NCI-H526 treated with DMSO at 0.1 percent for 48 hours (cell line): ENCODE measurements around the gene ELP2.

ENCODE experiments used
- DNase-seq: peaks from one replicate; lab custom pipeline; 2025; lab: John Stamatoyannopoulos, UW

ELP2 gene

GRCh38 chr18:36126668-36127067 is 3.0 kb upstream of the ELP2 start:
- no peak for DNase-seq

GRCh38 chr18:36127836-36128529 is 1.7 kb upstream of the ELP2 start:
- DNase-seq = no peak

DNA sequence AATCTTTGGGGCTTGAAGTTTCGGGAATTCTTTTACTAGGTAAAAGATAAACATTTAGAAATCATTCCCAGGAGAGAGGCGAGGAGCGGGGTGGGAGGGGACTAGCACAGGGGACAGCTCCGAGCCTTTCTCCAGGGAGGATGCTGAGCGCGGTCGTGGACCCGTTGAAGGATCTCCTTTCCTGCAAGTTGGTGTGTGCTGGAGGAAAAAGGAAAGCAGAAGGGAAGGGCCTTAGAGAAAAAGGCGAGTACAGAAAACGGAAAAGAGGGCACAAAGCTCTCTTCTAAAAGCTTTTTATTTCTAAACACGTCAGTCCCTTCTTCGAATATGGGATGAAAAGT is 1.2 kb upstream of the ELP2 start:
- DNase-seq = no peak

DNA sequence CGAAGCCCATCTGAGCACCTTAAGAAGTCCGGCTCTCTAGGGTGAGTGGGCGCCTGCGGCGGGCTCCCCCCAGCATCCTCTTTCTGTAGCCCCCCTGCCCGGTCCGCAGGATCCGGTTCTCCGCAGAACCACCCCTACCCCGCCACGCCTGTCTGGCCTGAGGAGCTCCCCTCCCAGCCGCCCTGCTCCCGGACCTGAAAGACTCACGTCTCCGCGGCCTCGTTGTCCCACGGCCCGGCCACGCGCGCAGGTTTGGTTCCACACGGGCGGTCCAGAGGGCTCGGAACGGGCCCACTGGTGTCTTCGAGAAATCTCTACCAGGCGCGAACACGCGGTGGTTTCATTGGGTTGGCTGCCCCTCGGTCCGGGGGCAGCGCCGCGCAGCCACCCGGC is 796 bp upstream of the ELP2 start:
- DNase-seq = no peak

DNA sequence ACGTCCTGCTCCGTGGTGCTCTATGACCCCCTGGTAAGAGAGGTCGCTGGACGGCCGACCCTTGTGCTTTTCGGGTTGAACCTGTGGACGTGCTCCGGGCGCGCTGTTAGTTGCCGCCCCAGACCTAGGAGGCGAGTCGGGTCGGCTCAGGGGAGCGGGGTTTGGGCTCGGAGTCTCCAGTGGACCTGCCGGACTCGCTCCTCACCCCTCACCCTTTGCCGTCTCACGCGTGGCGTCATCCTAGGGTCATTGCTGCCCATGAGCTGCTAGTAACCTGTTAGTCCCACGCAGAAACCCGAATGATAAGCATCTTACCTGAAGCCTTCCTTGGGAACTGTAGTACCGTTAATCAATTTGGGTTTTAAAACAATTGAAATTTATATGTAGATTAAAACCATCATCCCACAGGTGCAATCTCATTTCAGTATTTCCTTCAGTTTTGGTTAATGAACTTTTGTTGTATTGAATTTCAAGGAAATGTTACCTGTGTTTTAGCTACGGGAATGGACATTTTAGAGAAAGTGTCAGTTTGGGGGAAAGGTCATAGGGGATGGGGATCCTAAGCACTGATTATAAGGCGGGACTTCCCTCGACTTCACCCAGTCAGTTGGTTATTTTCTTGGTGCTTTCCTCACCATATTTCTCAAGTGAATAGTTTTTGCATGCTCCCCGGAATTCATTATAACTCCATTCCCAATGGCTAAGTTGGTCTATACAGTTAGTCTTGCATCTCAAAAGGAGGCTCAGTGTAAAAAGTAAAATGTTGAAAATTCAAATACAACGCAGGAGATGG is 536 bp downstream of the ELP2 start:
- no peak for DNase-seq

DNA sequence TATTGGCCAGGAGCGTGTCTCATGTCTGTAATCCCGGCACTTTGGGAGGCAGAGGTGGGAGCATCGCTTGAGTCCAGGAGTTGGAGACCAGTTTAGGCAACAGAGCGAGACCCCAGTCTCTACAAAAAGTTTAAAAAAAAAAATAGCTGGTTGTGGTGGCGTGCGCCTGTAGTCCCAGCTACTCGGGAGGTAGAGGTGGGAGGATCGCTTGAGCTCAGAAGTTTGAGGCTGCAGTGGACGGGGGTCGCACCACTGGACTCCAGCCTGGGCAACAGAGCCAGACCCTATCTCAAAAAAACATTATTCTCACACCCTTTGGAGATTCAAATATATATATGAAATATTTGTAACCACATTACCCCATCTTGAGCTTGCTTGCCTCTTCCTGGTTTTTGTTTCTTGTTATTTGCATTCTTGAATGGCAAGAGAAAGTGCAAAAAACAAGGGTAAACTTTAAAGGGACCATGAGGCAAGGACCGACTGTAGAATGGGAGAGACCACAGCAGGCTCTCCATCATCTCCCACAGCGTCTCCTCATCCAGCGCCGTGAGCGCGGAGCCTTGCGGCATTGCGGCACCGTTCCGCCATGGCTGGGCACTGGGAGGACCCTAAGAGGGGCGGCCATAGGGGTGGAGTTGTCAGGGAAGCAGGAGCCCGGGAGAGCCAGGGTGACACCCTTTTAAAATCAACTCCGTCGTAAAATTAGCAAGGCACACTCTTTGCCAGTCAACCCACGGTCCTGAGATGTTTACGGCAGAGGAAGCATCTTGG is 1.4 kb downstream of the ELP2 start:
- DNase-seq = no peak

DNA sequence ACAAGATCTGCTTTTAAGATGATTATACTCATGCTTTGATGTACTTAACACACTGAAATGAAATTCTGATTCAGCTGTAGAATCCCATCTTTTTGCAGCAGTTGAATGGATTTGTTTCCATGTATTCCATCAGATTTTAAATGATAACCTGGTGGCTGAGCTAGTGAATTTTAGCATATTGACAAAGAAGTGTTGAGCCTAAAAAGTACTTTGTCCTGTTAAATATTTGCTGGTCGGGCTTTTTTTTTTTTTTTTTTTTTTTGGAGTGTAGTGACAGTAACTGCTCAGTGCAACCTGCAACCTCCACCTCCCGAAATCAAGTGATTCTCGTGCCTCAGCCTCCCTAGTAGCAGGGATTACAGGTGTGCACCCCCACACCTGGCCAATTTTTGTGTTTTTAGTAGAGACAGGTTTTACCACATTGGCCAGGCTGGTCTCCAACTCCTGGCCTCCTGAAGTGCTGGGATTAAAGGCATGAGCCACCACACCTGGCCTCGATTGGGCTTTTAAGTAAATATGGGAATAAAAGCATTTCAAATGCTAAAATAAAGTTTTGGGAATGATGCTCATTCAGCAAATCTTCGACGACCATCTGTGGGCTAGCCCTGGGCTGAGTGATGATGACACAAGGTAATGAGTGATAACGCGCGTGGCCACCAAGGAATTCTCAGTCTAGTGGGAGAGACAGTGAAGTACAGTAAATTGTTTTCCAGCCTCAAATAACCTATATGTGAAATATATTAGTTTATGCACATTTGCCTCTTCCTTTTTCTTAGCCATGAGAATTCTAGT is 2.2 kb downstream of the ELP2 start:
- no peak for DNase-seq

DNA sequence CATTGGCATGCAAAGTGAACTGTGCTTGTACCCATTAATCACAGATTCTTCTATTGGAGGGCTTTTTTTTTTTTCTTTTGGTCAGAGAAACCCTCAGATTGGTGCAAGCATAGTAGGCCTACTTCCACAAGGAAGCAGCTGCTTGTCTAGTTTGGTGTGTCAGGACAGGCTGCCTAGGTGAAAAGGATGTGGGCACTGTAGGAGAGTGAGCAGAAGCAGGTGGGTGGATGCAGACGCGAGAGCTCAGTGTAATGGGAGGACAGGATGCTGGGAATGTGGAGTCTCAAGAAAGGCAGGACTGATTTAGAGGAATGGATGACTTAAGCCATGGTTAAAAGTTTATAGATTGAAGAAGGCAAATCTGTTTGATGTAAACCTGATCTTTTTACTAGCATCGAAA is 3.1 kb downstream of the ELP2 start:
- no peak for DNase-seq

GRCh38 chr18:36135264-36135663 is 5.6 kb downstream of the ELP2 start:
- no peak for DNase-seq

- DNase-seq = peak; percentile 8
These were observed 9.5 kb downstream of the ELP2 start for GRCh38 chr18:36139245-36139644.

DNA sequence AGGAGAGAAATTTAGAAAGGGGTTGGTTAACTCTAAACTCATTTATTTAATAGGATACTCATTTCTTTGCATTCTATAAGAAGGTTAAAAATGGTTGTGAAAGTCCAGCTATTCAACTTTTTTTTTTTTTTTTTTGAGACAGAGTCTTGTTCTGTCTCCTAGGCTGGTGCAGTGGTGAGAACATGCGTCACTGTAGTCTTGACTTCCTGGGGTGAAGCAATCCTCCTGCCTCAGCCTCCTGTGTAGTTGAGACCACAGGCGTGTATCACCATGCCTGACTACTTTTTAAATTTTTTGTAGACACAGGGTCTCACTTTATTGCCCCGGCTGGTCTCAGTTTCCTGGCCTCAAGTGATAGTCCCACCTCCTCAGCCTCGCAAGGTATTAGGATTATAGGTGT is 11.9 kb downstream of the ELP2 start:
- no peak for DNase-seq

DNA sequence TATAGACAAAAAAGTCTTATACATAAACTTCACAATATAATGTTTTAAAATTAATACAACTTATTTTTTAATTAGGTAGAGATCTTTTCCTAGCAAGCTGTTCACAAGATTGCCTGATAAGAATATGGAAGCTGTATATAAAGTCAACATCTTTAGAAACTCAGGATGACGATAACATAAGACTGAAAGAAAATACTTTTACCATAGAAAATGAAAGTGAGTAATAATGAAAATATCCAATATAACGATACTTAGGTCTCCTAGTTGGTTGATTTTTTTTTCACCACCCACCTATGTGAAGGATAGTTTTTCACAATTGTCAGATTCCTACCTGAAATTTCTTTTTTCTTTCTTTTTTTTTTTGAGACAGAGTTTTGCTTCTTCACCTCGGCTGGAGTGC is 13.1 kb downstream of the ELP2 start:
- no peak for DNase-seq

DNA sequence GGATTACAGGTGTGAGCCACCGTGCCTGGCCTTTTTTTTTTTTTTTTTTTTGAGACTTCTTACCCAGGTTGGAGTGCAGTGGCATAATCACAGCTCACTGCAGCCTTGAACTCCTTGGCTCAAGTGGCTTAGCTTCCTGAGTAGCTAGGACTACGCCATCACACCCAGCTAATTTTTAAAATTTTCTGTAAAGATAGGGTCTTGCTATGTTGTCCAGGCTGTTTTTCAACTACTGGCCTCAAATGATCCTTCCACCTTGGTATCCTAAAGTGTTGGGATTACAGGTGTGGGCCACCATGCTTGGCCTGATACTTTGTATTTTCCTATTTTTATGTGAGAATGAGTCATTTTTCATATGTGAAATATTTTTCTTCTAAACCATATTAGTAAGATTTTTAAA is 13.7 kb downstream of the ELP2 start:
- DNase-seq = no peak

DNA sequence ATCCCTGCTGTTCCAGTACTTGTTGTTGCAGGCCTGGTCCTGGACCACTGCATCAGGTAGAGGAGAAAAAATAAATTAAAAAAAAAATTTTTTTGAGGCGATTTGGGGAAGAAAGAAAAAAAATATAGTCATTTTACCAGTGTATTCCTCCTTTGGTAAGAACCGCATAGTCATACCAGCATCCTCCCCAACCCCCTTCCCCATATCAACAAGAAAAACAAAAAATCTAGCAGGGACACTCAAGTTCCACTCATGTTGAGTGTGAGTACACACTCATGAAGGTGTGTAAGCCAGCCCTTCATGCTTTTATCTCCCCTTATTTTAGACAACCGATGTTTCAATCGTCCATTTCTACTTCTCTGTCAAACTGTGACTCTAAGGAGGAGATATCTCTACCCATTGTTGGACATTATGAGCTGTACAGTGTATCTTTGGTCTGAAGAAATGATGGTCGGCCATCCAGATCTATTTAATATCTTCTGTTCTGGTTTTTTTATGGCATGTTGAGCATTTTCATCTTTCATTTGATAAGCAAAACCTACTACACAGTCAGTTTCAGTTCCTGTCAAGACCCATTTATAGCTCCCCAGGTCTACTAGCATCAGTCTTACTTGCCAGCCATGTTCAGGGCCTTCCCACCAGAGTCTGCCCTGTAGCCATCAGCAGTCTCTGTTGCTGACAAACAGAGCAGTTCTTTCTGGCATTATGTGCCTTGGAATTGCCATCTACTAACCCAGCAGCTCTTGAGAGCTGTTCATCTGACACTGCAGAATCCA is 20.0 kb downstream of the ELP2 start:
- DNase-seq = no peak

DNA sequence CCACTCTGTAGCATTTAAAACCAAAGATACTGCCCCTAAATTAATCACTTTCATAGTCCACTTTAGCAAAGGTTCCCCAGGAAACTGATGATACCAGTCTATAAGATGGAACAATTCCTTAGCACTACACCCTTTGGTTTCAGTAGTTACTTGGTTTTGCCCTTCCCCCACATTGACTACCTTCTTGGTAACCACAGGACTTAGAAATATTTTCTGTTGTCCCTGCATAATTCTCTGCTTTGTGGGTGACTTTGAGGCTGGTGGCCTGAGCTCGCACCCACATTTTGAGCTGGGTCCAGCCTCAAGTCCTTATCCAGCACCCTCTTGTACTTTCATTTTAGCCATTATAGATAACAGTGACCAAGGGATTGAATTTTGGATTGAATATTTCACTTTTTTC is 23.1 kb downstream of the ELP2 start:
- DNase-seq = no peak

GRCh38 chr18:36153203-36153602 is 23.5 kb downstream of the ELP2 start:
- DNase-seq = no peak

DNA sequence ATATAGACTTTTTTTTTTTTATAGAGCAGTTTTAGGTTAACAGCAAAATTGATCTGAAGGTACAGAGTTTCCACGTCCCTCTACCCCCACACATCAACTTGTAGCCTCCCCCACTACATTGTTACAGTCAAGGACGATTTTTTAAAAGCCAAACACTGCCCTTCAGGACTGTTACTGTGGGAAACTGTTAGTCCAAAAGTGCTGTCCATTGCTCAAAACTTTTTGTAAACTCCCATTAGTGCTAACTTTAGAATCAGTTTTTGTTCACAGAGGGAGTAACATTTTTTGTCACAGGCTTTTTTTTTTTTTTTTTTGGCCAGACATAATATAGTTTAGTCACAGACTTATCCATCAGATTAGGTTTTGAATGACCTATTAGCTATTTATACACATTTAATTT is 24.1 kb downstream of the ELP2 start:
- DNase-seq = no peak

- DNase-seq = no peak
These were observed 26.4 kb downstream of the ELP2 start for GRCh38 chr18:36155851-36156757.

GRCh38 chr18:36157441-36157840 is 27.7 kb downstream of the ELP2 start:
- no peak for DNase-seq

GRCh38 chr18:36158266-36158867 is 28.7 kb downstream of the ELP2 start:
- DNase-seq = no peak
